GM18867 (cell line): ENCODE measurements around the gene WHAMM.
"Not testable (repeated sequence)": the region's sequence is repeated elsewhere in the genome, so short reads cannot be mapped to it uniquely, and the experiment has no call there.

Experiments used
- ATAC-seq: cut with Tn5 transposase; IDR thresholded peaks from one replicate; pipeline ENCODE4 v1.9.1; 2021; ENCODE audit warnings: mild to moderate bottlenecking, moderate library complexity; ENCODE audit not compliant: unreplicated experiment

Gene WHAMM

DNA sequence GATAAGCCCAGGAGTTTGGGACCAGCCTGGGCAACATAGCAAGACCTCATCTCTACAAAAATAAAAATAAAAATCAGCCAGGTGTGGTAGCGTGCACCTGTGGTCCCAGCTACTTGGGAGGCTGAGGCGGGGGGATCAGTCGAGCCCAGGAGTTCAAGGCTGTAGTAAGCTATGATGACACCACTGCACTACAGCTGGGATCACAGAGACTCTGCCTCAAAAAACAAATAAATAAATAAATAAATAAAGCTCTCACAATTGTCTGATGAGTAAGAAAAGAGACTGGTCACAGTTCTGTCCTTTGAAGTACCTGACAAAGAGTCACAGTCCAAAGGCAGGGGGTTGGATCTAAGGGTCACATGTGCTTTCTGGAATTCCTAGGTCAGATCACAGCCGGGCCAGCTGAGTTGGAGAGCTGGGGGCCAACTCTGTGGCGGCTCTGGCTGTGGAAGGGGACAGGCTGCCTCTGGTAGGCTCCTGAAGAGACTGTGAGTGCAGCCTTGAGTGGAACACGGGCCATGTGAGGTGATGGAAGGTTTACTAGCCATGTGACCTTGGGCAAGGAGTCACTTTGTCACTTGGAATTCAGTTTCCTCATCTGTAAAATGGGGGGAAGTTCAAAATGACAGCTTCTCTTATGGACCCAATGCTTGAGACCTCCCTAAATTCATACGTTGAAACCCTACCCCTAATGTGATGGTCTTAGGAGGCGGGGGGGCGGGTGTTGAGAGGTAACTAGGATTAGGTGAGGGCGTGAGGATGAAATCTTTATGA lies 47.2 kb downstream of the WHAMM start:
- ATAC-seq: no peak

DNA sequence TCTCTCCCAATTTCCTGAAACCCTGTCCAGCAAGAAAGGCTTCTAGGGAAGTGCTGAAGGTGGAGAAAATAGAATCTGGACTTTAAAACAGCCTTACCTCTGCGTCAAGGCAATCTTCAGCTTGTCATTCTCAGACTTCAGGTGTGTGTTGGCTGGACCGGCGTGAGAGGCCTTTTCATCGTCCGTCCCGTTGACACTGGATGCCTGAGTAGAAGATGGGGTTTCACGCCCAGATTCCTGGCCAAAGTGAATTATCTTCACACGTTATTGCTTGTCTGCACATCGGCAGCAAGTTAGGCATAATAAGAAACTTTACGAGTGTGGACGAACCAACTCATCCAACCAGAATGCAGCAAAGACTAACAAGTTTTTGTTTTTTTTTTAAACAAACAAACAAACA lies 49.5 kb downstream of the WHAMM start:
- ATAC-seq: no peak

DNA sequence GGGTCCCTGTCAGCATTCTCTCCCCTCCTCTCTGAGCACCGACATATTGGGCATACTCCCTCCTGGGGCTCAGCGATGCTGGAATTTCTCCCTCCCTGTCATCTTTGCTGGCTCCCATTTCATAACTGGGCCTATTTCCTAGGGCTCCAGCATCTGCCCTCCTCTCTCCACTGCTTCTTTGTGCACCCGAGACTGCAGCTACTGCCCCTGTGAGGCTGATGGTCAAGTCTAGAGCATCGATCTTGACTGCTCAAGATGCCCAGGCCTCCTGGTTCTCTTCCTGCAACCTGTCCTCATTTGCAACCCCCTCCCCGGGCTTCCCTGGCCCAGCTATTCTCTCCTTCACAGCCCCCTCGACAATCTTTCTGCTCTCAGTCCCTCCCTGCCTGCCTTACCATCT lies 53.5 kb downstream of the WHAMM start:
- no peak for ATAC-seq

DNA sequence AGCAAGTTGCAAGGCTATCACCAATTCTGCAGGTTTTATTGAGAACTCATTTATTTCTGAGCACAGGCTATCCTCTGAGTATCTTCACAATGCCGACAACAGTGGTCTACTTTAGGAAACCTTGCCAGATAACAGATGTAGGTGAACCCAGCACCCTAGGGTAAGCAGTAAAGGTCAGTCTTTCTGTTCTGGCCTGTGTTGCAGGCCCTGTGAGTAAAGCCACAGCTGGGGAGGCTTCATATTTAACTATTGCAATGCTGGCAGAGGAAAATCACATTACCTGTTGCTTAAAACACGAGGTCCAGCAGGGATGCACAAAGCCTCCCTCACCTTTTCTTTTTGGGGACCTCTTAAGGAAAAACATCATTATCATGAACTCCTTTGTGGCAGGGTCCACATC lies 55.5 kb downstream of the WHAMM start:
- no peak for ATAC-seq

DNA sequence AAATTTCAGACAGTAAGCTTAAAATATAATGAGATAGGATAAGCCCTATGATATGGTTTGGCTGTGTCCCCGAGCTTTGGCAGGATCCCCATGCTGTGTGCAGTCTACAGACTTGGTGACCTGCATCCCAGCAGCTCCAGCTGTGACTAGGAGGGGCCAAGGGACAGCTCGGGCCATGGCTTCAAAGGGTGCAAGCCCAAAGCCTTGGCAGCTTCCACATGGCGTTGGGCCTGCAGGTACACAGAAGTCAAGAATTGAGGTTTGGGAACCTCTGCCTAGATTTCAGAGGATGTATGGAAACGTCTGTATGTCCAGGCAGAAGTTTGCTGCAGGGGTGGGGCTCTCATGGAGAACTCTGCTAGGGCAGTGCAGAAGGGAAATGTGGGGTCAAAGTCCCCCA lies 56.2 kb downstream of the WHAMM start:
- not testable (repeated sequence) for ATAC-seq

DNA sequence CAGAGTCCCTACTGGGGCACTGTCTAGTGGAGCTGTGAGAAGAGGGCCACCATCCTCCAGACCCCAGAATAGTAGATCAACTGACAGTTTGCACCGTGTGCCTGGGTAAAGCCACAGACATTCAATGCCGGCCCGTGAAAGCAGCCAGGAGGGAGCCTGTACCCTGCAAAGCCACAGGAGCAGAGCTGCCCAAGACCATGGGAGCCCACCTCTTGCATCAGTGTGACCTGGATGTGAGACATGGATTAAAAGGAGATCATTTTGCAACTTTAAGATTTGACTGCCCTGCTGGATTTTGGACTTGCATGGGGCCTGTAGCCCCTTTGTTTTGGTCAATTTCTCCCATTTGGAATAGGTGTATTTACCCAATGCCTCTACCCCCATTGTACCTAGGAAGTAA lies 56.6 kb downstream of the WHAMM start:
- ATAC-seq: not testable (repeated sequence)

DNA sequence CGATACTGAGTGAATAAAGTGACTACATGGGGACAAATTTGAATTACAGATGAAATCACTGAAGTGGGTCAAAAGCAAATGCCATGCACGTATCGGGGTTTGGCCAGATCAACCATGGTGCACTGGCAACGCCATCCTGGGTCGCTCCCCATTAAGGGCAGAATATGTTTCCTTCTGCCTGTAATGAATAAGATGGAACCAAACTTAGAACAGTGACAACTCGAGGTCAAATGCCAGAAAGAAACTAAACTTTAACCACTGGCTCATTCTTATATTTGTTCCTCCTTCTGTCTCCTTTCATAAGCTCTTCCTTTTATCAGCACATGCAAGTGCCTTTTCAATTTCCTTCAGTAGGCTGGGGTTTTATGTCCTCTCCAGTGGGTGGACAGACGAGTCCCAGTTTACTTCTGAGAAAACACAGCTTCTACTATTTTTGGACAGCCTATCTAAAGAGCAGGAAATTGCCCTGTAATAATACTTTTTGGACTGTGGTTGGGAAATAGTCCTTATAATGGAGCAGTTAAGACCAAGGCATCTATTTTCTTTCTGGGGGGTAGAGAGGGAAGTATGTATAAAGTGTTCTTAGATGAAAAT lies 61.4 kb downstream of the WHAMM start:
- no peak for ATAC-seq

DNA sequence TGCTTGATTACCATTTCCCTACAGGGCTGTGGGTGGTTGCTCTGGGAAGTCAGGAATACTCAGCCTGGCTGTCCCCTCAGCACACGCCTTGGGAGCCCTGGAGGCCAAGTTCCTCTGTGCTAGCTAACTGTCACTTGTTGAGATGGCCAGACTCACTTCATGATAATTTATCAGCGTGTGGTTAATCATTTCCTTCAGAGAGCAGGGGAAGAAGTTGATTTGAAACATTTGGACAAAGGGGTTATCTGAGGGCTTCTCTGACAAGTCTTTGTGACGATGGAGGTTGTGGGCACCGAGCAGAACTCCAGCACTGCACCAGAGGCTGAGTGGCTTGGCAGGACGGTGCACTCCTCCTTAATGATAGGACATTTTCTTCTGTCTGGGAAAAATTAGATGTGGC lies 61.9 kb downstream of the WHAMM start:
- no peak for ATAC-seq

DNA sequence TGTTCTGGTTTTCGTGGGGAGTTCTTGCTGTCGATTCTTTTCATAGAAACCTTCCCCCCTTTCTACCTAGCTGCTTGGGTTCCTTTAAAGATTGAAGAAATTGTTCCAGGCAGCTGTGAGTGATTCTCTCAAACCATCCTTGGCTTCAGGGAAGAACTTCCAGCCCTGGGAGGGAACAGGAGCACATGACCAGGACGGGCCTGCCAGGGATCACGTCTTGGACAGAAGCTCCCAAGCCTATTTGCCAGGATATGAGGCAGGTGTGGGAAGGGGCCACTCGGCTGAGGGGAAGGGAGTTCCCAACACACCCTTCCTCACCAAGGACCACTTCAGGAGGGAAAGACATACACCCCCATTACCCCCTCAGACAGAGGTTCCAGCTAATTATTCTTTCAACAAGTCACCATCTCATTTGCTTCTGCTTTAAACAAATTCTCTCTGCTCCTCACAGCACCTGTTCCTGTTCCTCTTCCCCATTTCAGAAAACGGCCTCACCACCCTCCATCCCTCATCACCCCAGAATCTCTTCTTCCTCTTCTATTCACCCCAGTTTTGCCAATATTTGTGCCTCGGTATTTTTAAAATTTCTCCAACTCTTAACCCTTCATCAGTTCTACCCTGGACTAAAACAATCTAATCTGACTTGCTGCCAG lies 62.5 kb downstream of the WHAMM start:
- no peak for ATAC-seq

DNA sequence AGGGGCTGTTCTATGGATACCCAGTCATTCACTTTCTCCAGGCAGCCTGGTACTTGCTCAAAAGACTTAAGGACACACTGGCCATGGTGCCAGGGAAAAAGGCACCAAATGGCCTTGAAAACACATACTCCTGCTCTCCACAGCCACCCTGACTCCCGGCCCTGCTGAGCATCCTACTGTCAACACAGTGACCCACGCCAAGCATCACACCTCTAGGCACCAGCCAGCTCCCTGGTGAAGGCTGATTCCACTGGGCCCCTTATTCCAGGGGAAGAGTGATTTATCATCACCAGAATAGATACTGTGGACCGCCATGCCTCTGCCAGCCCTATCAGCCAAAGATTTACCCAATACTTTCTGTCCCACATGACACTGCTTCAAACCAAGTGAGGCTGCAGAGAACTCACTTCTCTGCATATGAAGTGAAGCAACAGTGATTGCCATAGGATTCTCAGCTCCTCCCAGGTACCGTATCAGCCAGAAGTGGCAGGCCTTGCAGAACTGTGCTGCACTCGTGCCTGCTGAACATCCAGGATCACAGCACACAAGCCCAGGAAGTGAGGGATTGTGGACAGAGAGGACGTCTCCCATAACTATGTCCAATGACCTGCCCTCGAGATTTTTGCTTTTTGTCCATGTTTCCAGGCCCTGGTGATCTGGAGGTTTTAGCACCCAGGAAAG lies 63.7 kb downstream of the WHAMM start:
- no peak for ATAC-seq

DNA sequence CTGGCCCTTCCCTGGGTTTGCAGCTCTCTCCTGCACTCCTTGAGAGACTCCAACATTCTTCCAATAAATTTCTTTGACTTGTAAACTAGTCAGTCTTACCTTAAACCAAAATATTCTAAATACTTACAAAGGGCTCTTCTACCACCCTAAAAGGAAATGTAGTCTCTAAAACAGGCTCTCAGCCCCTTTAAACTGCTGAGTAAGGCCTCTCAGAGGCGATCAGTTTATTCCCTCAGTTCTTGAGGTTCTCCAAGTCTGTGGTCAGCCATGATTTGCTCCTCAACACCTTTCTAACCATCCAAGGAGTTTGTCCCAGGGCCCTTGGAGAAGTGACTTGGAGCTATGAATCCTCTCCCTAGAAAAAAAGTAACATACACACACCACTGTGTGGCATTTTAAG lies 64.8 kb downstream of the WHAMM start:
- ATAC-seq: no peak

DNA sequence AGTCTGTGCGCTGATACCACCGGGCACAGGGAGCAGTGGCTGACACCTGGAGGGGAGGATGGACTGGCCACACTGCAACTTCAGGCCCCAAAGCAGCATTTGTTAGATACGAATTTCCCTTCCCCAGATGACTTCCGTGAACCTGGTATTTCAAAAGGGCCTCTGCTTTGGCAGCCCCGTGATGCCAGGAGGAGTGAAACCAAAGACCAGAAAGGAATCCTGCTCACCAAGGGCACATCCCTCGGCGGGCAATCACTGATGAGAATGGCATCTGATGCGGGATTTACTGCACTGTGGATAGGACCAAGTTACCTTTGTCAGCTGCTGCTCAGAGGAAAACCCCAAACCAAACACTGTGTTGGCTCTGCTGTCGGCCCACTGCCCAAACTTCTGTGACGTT lies 65.5 kb downstream of the WHAMM start:
- ATAC-seq: no peak

DNA sequence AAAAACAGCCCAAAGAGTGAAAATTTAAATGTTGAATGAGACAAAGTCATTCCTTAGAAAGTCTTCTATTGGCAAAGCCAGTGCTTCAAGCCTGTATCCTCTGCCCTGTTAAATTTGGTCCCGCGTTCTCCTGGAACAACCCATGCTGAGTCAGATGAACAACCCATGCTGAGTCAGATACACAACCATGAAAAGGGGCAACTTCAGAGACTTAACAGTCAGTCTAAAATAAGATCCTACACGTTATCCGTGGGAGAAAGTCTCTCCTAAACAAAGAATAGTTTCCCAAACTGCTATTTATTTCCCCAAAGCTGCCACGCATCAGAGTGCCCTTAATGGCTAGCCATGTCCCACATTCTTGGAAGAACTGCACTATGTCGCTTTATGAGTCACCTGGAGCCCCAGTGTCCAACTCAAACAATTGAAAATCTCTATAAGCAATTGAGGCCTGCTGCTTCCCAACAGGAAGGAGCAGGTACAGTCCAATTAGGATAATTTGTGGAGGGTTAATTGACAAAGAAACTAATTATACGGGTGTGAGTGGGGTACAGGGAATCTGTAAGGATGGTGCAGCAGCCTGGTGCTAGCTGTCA lies 66.1 kb downstream of the WHAMM start:
- ATAC-seq: no peak

DNA sequence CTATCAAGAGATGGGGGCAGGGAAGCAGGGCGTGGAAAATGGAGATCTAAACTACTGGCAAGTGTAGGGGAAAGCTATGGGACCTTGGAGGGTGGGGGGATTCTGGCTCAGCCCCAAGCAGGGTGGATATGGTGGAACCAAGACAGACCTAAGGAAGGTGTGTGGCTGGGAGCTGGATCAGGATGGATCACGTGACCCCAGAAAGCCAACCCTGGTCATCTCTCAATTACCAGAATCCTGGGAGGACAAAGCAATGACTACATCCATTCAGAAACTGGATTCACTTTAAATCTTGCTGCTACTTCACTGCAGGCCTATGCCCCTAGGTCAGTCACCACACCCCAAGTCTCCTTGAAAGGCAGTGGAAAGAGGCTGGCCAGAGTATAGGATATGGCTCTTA lies 68.4 kb downstream of the WHAMM start:
- ATAC-seq: no peak

DNA sequence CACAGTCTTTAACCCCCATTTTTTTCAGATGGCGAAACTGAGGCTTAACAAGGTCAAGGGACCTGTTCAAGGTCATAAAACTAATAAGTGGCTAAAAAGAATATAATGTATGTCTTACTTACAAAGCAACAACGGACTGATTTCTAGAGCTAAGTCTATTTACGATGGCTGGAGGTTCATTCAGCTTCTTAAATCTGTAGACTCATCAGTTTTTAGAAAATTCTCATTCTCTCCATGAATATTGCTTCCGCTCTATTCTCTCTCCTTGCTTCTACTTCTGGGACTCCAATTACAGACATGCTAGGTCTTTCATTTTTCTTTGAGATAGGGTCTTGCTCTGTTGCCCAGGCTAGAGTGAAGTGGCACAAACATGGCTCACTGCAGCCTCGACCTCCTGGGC lies 68.9 kb downstream of the WHAMM start:
- ATAC-seq: no peak

DNA sequence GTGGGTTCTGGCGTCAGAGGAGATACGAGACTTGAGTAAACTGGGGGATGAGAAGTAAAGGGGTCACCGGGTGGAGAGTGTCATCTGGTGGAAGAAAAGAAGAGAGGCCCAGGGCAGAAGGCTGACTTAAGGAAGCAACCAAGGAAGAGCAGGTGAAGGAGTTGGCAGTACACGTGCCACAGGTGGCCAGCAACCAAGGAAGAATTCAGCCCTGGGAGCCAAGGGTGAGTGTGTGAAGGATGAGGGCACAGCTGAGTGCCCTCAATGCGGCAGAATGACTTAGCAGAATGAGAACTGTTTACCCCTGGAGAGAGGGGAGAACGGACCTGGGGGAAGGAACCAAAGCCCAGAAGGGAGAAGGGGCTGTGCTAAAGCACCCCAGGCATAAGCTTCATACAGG lies 71.3 kb downstream of the WHAMM start:
- ATAC-seq: no peak

DNA sequence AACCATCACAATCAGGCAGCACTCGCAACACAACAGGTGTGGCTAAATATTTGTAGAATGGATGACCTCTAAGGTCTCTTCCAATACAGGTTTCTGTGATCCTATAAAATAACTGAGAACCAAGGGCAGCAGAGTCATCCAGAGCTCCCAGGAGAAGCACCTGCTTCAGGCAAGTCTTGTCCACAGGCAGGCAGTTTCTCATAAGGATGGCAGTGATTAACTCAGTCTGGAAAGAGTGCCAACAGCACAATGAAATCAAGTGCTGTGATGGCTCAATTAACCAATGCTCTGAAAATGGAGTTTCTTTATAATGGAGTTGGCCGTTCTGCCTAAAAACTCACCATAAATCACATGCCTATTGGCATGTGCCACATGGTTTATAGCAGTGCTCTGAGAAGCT lies 72.3 kb downstream of the WHAMM start:
- no peak for ATAC-seq

DNA sequence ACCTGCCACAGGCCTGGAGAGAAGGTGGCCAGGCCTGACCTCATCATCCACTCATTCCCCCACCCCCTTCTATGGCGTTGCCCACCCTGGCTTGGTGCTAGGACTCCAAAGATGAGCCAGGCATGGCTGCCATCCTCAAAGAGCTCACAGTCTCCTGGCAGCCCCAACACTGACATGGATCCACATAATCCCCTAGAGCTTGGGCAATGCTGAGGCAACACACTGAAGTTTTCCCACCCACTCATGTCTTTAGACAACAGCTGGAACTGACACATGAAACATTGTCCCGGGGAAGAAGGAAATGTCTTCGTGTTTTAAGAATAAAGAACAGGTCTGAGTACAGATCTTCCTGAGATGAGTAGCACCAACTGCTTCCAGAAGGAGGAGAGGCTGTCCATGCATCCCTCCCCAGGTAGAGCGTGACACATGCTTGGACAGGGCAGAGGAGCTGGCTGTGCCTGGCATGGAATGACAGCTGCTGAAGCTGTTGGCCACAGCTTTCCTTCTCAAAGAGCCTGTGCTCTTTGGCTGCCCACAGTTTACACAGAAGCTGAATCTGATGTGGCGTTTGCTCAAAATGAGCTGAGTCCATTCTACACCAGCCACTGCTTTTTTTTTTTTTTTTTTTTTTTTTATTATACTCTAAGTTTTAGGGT lies 73.0 kb downstream of the WHAMM start:
- no peak for ATAC-seq
